DND-41 (cell line): ENCODE measurements around the gene ARMC3.

Source experiments
- EZH2 ChIP-seq: IDR thresholded peaks from 3 replicates; pipeline ENCODE4 v1.6.1; 2012; ENCODE audit warnings: borderline replicate concordance, low read depth, mild to moderate bottlenecking, moderate library complexity, low read length, inconsistent platforms; ENCODE audit not compliant: severe bottlenecking
- TF ChIP-seq, protein P1 (sequence below): IDR thresholded peaks from 2 replicates; pipeline ENCODE4 v1.5.1; 2012; ENCODE audit warnings: borderline replicate concordance, low read length, moderate library complexity, mild to moderate bottlenecking; ENCODE audit not compliant: poor library complexity, severe bottlenecking; ENCODE audit errors: extremely low read depth

DNA sequence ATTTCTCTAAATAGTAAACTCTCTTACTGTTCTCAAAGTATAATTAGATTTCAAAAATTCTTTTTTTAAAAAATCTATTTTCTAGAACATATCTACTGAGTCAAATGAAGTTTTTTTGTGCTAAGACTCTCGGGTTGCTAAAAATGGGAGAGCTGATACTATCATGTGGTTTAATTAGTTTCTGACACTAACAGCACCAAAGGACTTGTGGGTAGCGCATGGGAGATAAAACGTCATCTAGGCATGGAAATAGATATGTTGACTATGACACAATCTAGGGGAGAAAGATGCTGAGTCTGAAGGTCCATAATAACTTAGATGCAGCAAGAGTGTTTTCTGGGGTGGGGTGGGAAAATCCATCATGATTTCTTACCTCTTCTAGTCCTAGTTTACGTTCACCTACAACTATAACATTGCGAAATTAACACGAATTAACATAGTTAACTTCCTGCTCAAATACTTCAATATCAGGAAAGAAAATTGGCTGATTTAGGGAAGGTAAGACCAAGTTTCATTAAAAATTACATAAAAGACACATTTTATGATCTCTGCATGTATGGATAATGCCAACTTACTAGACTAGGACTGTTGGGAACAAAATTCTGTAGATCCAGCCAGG, 14.3 kb upstream of the ARMC3 start:
- TF ChIP-seq, protein P1, sequence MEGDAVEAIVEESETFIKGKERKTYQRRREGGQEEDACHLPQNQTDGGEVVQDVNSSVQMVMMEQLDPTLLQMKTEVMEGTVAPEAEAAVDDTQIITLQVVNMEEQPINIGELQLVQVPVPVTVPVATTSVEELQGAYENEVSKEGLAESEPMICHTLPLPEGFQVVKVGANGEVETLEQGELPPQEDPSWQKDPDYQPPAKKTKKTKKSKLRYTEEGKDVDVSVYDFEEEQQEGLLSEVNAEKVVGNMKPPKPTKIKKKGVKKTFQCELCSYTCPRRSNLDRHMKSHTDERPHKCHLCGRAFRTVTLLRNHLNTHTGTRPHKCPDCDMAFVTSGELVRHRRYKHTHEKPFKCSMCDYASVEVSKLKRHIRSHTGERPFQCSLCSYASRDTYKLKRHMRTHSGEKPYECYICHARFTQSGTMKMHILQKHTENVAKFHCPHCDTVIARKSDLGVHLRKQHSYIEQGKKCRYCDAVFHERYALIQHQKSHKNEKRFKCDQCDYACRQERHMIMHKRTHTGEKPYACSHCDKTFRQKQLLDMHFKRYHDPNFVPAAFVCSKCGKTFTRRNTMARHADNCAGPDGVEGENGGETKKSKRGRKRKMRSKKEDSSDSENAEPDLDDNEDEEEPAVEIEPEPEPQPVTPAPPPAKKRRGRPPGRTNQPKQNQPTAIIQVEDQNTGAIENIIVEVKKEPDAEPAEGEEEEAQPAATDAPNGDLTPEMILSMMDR: no peak
- no peak for TF ChIP-seq EZH2
